HEK293 (cell line): ENCODE measurements around the gene ZDHHC14.
A peak's percentile ranks its signal among the peaks of the same experiment; 100 is the strongest.
"Not testable (repeated sequence)": the region's sequence is repeated elsewhere in the genome, so short reads cannot be mapped to it uniquely, and the experiment has no call there.

Source experiments
- CTCF ChIA-PET: fragments of 350-600 bp; formaldehyde crosslinking; extraction: SDS; loops from one replicate; lab custom pipeline; 2021; ENCODE audit warnings: antibody characterized with exemption; lab: Yijun Ruan, JAX
- POLR2A ChIA-PET: fragments of 300-600 bp; formaldehyde crosslinking; extraction: SDS; loops from one replicate; lab custom pipeline; 2020; ENCODE audit warnings: antibody characterized with exemption, inconsistent platforms; lab: Yijun Ruan, JAX
- H3K27ac ChIP-seq: fragments of 200-500 bp; sonication (Bioruptor generic); 2 replicates; pipeline ENCODE4 v1.5.1; 2014; ENCODE audit warnings: low read depth, low read length, control low read depth, inconsistent platforms; ENCODE audit errors: extremely low read depth
- H3K36me3 ChIP-seq, 2 experiments: fragments of 200-500 bp in 1 of 2; sonication (Bioruptor generic) in 1 of 2; 1 replicate in 1 of 2; 2 replicates in 1 of 2; pipeline ENCODE4 v1.5.1; 2014 to 2017; ENCODE audit warnings: inconsistent platforms in 2 of 2, low read length in 2 of 2; ENCODE audit not compliant: control insufficient read depth in 2 of 2, insufficient read depth in 1 of 2
- H3K4me1 ChIP-seq: fragments of 200-500 bp; sonication (Bioruptor generic); 2 replicates; pipeline ENCODE4 v1.5.1; 2014; ENCODE audit warnings: mild to moderate bottlenecking, low read length, inconsistent platforms; ENCODE audit not compliant: control insufficient read depth, insufficient read depth
- H3K4me3 ChIP-seq: 2 replicates; pipeline ENCODE4 v1.5.1; 2011; ENCODE audit warnings: low read depth, mild to moderate bottlenecking, control low read depth, low read length, moderate library complexity
- H3K9me3 ChIP-seq: fragments of 200-500 bp; sonication (Bioruptor generic); 2 replicates; pipeline ENCODE4 v1.5.1; 2014; ENCODE audit warnings: low read depth, low read length, inconsistent platforms; ENCODE audit not compliant: control insufficient read depth, insufficient read depth
- AEBP2 ChIP-seq: fragments of 450-650 bp; formaldehyde crosslinking; IDR thresholded peaks from 2 replicates; pipeline ENCODE4 v1.5.1; 2016; ENCODE audit warnings: missing biosample characterization, missing genetic modification characterization, borderline replicate concordance
- CTCF ChIP-seq: fragments of 450-650 bp; formaldehyde crosslinking; IDR thresholded peaks from 2 replicates; pipeline ENCODE4 v1.5.1; 2016; ENCODE audit warnings: missing biosample characterization, missing genetic modification characterization
- GLI2 ChIP-seq: fragments of 450-650 bp; formaldehyde crosslinking; IDR thresholded peaks from 2 replicates; pipeline ENCODE4; 2017; ENCODE audit warnings: missing biosample characterization, missing genetic modification characterization, low read depth, borderline replicate concordance
- KLF16 ChIP-seq: fragments of 450-650 bp; formaldehyde crosslinking; IDR thresholded peaks from 2 replicates; pipeline ENCODE4 v1.5.1; 2017; ENCODE audit warnings: missing biosample characterization, missing genetic modification characterization
- KLF9 ChIP-seq: fragments of 450-650 bp; formaldehyde crosslinking; IDR thresholded peaks from 2 replicates; pipeline ENCODE4 v1.5.1; 2016; ENCODE audit warnings: missing biosample characterization, missing genetic modification characterization, low read depth
- OSR2 ChIP-seq: fragments of 450-650 bp; formaldehyde crosslinking; IDR thresholded peaks from 2 replicates; pipeline ENCODE4 v1.5.1; 2016; ENCODE audit warnings: missing biosample characterization, missing genetic modification characterization
- OVOL3 ChIP-seq: fragments of 450-650 bp; formaldehyde crosslinking; IDR thresholded peaks from 2 replicates; pipeline ENCODE4 v1.5.1; 2016; ENCODE audit warnings: missing biosample characterization, missing genetic modification characterization
- PRDM10 ChIP-seq: fragments of 450-650 bp; formaldehyde crosslinking; IDR thresholded peaks from 2 replicates; pipeline ENCODE4 v1.5.1; 2016; ENCODE audit warnings: missing biosample characterization, missing genetic modification characterization
- RBAK ChIP-seq: fragments of 450-650 bp; formaldehyde crosslinking; IDR thresholded peaks from 2 replicates; pipeline ENCODE4 v1.5.1; 2016; ENCODE audit warnings: missing biosample characterization, missing genetic modification characterization
- REPIN1 ChIP-seq: fragments of 450-650 bp; formaldehyde crosslinking; IDR thresholded peaks from 2 replicates; pipeline ENCODE4 v1.5.1; 2017; ENCODE audit warnings: missing biosample characterization, missing genetic modification characterization, low read depth
- YY1 ChIP-seq: fragments of 450-650 bp; formaldehyde crosslinking; IDR thresholded peaks from 2 replicates; pipeline ENCODE4 v1.5.1; 2018; ENCODE audit warnings: missing biosample characterization, missing genetic modification characterization
- ZFP3 ChIP-seq: fragments of 450-650 bp; formaldehyde crosslinking; IDR thresholded peaks from 2 replicates; pipeline ENCODE4 v1.5.1; 2016; ENCODE audit warnings: low read depth, missing biosample characterization, missing genetic modification characterization
- ZFP37 ChIP-seq: fragments of 450-650 bp; formaldehyde crosslinking; IDR thresholded peaks from 2 replicates; pipeline ENCODE4 v1.5.1; 2016; ENCODE audit warnings: missing biosample characterization, missing genetic modification characterization
- ZNF155 ChIP-seq: fragments of 450-650 bp; formaldehyde crosslinking; IDR thresholded peaks from 2 replicates; pipeline ENCODE4 v1.5.1; 2016; ENCODE audit warnings: missing biosample characterization, missing genetic modification characterization
- ZNF202 ChIP-seq: fragments of 450-650 bp; formaldehyde crosslinking; IDR thresholded peaks from 2 replicates; pipeline ENCODE4 v1.5.1; 2016; ENCODE audit warnings: missing biosample characterization, missing genetic modification characterization, borderline replicate concordance
- ZNF266 ChIP-seq: fragments of 450-650 bp; formaldehyde crosslinking; IDR thresholded peaks from 2 replicates; pipeline ENCODE4 v1.5.1; 2016; ENCODE audit warnings: missing biosample characterization, missing genetic modification characterization, low read depth
- ZNF341 ChIP-seq: fragments of 450-650 bp; formaldehyde crosslinking; IDR thresholded peaks from 2 replicates; pipeline ENCODE4; 2016; ENCODE audit warnings: low read depth, missing biosample characterization, missing genetic modification characterization
- ZNF404 ChIP-seq: fragments of 450-650 bp; formaldehyde crosslinking; IDR thresholded peaks from 2 replicates; pipeline ENCODE4 v1.5.1; 2017; ENCODE audit warnings: missing biosample characterization, missing genetic modification characterization
- ZNF510 ChIP-seq: fragments of 450-650 bp; formaldehyde crosslinking; IDR thresholded peaks from 2 replicates; pipeline ENCODE4 v1.5.1; 2018; ENCODE audit warnings: mild to moderate bottlenecking, missing genetic modification characterization, missing biosample characterization; ENCODE audit not compliant: insufficient replicate concordance
- ZNF555 ChIP-seq: fragments of 450-650 bp; formaldehyde crosslinking; conservative IDR thresholded peaks from 2 replicates; pipeline ENCODE4 v1.5.1; 2017; ENCODE audit warnings: missing biosample characterization, mild to moderate bottlenecking, missing genetic modification characterization, inconsistent platforms
- ZNF560 ChIP-seq: fragments of 450-650 bp; formaldehyde crosslinking; IDR thresholded peaks from 2 replicates; pipeline ENCODE4 v1.5.1; 2017; ENCODE audit warnings: missing biosample characterization, missing genetic modification characterization, borderline replicate concordance
- ZNF623 ChIP-seq: fragments of 450-650 bp; formaldehyde crosslinking; IDR thresholded peaks from 2 replicates; pipeline ENCODE4 v1.5.1; 2016; ENCODE audit warnings: missing biosample characterization, missing genetic modification characterization
- ZNF654 ChIP-seq: fragments of 450-650 bp; formaldehyde crosslinking; IDR thresholded peaks from 2 replicates; pipeline ENCODE4 v1.5.1; 2016; ENCODE audit warnings: low read depth, missing biosample characterization, missing genetic modification characterization
- ZNF701 ChIP-seq: fragments of 450-650 bp; formaldehyde crosslinking; IDR thresholded peaks from 2 replicates; pipeline ENCODE4 v1.5.1; 2016; ENCODE audit warnings: missing biosample characterization, missing genetic modification characterization
- ZNF837 ChIP-seq: fragments of 450-650 bp; formaldehyde crosslinking; IDR thresholded peaks from 2 replicates; pipeline ENCODE4 v1.5.1; 2016; ENCODE audit warnings: missing biosample characterization, missing genetic modification characterization

The ZDHHC14 gene

DNA sequence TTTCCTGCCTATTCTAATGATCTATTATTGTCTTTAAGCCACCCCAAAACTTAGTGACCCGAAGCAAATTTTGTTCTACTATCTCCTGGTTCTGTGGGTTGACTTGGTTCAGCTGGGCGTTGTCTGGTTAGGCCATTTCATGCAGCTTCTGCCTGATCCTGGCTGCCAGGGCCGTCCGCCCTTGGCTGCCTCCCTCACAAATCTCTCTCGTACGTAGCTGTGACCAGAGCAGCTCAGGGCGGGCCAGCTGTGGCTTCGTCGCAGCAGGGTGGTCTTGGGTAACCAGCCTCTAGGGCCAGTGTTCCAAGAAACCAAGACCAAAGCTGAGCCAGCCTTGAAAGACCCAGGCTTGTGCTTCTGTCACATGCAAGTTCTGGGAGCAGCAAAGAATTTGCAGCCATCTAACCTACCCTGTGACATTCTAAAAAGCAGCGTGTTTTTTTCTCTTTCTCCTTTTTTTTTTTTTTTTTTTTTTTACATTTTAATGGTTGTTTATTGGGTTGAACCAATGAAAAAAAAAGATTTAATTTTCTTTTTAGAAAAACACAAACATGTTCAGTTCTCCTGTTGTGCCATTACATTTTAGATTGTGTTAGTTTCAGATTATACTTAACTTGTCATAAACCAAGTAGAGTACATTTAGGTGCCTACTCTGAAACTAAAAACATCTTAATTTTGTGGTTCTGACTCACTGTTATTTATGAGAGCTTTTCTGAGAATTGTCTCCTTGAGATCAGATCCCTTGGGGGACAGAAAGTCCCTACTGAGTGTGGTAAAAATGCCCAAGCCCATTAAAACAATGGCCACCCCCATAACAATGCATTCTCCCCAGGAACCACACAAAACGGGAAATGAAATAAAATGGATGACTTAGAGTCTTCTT lies 83.9 kb downstream of the ZDHHC14 start:
- POLR2A ChIA-PET = no interaction called here
- no peak overlapping the region for H3K27ac ChIP-seq

GRCh38 chr6:157466342-157466648 lies 85.3 kb downstream of the ZDHHC14 start:
- no peak overlapping the region for H3K27ac ChIP-seq
- POLR2A ChIA-PET = interaction anchor here (0.7 kb wide), 1 partner anchor 188 kb away, joined by 3 read pairs; no protein-coding TSS in a partner anchor
- peaks cover under 1% of the 10 kb centered on the region for H3K4me1 ChIP-seq
- TF ChIP-seq KLF16 (tag by site-specific recombination) = no peak
- TF ChIP-seq CTCF (tag by site-specific recombination) = no peak
- no peak for TF ChIP-seq ZNF837 (tag by site-specific recombination)
- no peak for TF ChIP-seq KLF9 (tag by site-specific recombination)
- no peak for TF ChIP-seq ZNF701 (tag by site-specific recombination)
- no peak for TF ChIP-seq REPIN1
- TF ChIP-seq YY1 (tag by site-specific recombination) = no peak
- no peak for TF ChIP-seq ZNF155 (tag by site-specific recombination)
- TF ChIP-seq ZNF654 = no peak
- no peak for TF ChIP-seq PRDM10
- TF ChIP-seq OSR2 (tag by site-specific recombination) = no peak
- no peak for TF ChIP-seq ZFP3
- no peak overlapping the region for H3K4me3 ChIP-seq
- no peaks in the 10 kb centered on the region for H3K9me3 ChIP-seq
- no peaks in the 10 kb centered on the region for H3K36me3 ChIP-seq
- CTCF ChIA-PET = interaction anchor here (0.6 kb wide), 1 partner anchor 1932 kb away, joined by 3 read pairs; no protein-coding TSS in a partner anchor

More for the DNA sequence above, 83.9 kb downstream of the ZDHHC14 start:
- no peak for TF ChIP-seq OVOL3 (tag by site-specific recombination)
- peaks cover 4% of the 10 kb centered on the region for H3K4me1 ChIP-seq
- CTCF ChIA-PET = interaction anchor here (1.5 kb wide), 1 partner anchor 21 kb away, joined by 3 read pairs; no protein-coding TSS in a partner anchor
- H3K9me3 ChIP-seq = no peaks in the 10 kb centered on the region
- H3K36me3 ChIP-seq = no peaks in the 10 kb centered on the region
- no peak overlapping the region for H3K4me3 ChIP-seq

- H3K4me1 ChIP-seq, H3K36me3 ChIP-seq, H3K9me3 ChIP-seq, POLR2A ChIA-PET, H3K4me3 ChIP-seq, H3K27ac ChIP-seq: not testable (repeated sequence)
- CTCF ChIA-PET = interaction anchor here (0.7 kb wide), 1 partner anchor 615 kb away, joined by 6 read pairs; no protein-coding TSS in a partner anchor
- TF ChIP-seq GLI2 = peak; percentile 63; the same call in 1 of the 2 replicates
- peak; percentile 94 for TF ChIP-seq ZNF202 (tag by site-specific recombination)
- peak; percentile 91 for TF ChIP-seq ZNF555
- peak; percentile 83 for TF ChIP-seq ZNF623 (tag by site-specific recombination)
- peak; percentile 85 for TF ChIP-seq ZNF510 (tag by site-specific recombination)
- TF ChIP-seq AEBP2 = peak; percentile 52; the same call in 1 of the 2 replicates
- TF ChIP-seq ZFP37 (tag by site-specific recombination) = 0 out of 2 replicates have a peak, but pooled peaks have one; percentile 39
- TF ChIP-seq RBAK (tag by site-specific recombination) = peak; percentile 81; the same call in 1 of the 2 replicates
- TF ChIP-seq ZNF404 = peak; percentile 97
- TF ChIP-seq ZNF341 (tag by site-specific recombination) = peak; percentile 38; the same call in 1 of the 2 replicates
- TF ChIP-seq ZNF560 = peak; percentile 86; the same call in 1 of the 2 replicates
- peak; percentile 82 for TF ChIP-seq ZNF266 (tag by site-specific recombination)
Measured at GRCh38 chr6:157467339-157467738, 86.3 kb downstream of the ZDHHC14 start.
